ENCODE results near the gene MACC1.

The MACC1 gene

GRCh38 chr7:20200971-20201370, 16.2 kb downstream of the MACC1 start:
- H3K4me3 ChIP-seq (ENCODE audit: low read depth in 1 of 2, low read length in 2 of 2): no peak overlapping the region
- H3K27me3 ChIP-seq (ENCODE audit: low read depth, low read length): no peaks in the 10 kb centered on the region
- H3K36me3 ChIP-seq (ENCODE audit: control insufficient read depth in 1 of 2, insufficient read depth in 2 of 2, low read length in 2 of 2): no peaks in the 10 kb centered on the region
- no peaks in the 10 kb centered on the region for H3K9me3 ChIP-seq (ENCODE audit: control insufficient read depth in 1 of 2, low read length in 2 of 2)
- peaks cover 0 to 5% of the 10 kb centered on the region in 2 donors for H3K4me1 ChIP-seq (ENCODE audit: control insufficient read depth in 1 of 2, insufficient read depth in 2 of 2, low read length in 2 of 2)
- no peak overlapping the region for H3K27ac ChIP-seq (ENCODE audit: low read length)

- no peak overlapping the region for H3K4me3 ChIP-seq (ENCODE audit: low read depth in 1 of 2, low read length in 2 of 2)
- no peaks in the 10 kb centered on the region for H3K36me3 ChIP-seq (ENCODE audit: control insufficient read depth in 1 of 2, insufficient read depth in 2 of 2, low read length in 2 of 2)
- H3K4me1 ChIP-seq (ENCODE audit: control insufficient read depth in 1 of 2, insufficient read depth in 2 of 2, low read length in 2 of 2): peaks cover 0 to 5% of the 10 kb centered on the region in 2 donors
- H3K9me3 ChIP-seq (ENCODE audit: control insufficient read depth in 1 of 2, low read length in 2 of 2): no peaks in the 10 kb centered on the region
- H3K27ac ChIP-seq (ENCODE audit: low read length): no peak overlapping the region
- no peaks in the 10 kb centered on the region for H3K27me3 ChIP-seq (ENCODE audit: low read depth, low read length)
Measured at GRCh38 chr7:20200361-20200760, 16.8 kb downstream of the MACC1 start.

- H3K36me3 ChIP-seq (ENCODE audit: control insufficient read depth in 1 of 2, insufficient read depth in 2 of 2, low read length in 2 of 2): no peaks in the 10 kb centered on the region
- H3K27ac ChIP-seq (ENCODE audit: low read length): no peak overlapping the region
- H3K27me3 ChIP-seq (ENCODE audit: low read depth, low read length): no peaks in the 10 kb centered on the region
- H3K9me3 ChIP-seq (ENCODE audit: control insufficient read depth in 1 of 2, low read length in 2 of 2): no peaks in the 10 kb centered on the region
- H3K4me1 ChIP-seq (ENCODE audit: control insufficient read depth in 1 of 2, insufficient read depth in 2 of 2, low read length in 2 of 2): peaks cover 0 to 5% of the 10 kb centered on the region in 2 donors
- no peak overlapping the region for H3K4me3 ChIP-seq (ENCODE audit: low read depth in 1 of 2, low read length in 2 of 2)
Measured at GRCh38 chr7:20199015-20199737, 18.0 kb downstream of the MACC1 start.

- no peak overlapping the region for H3K4me3 ChIP-seq (ENCODE audit: low read depth in 1 of 2, low read length in 2 of 2)
- peaks cover 0 to 5% of the 10 kb centered on the region in 2 donors for H3K4me1 ChIP-seq (ENCODE audit: control insufficient read depth in 1 of 2, insufficient read depth in 2 of 2, low read length in 2 of 2)
- H3K36me3 ChIP-seq (ENCODE audit: control insufficient read depth in 1 of 2, insufficient read depth in 2 of 2, low read length in 2 of 2): no peaks in the 10 kb centered on the region
- no peaks in the 10 kb centered on the region for H3K9me3 ChIP-seq (ENCODE audit: control insufficient read depth in 1 of 2, low read length in 2 of 2)
- no peak overlapping the region for H3K27ac ChIP-seq (ENCODE audit: low read length)
- no peaks in the 10 kb centered on the region for H3K27me3 ChIP-seq (ENCODE audit: low read depth, low read length)
Measured at GRCh38 chr7:20198260-20198659, 18.9 kb downstream of the MACC1 start.

- Histone ChIP-seq H3K36me3 (ENCODE audit: control insufficient read depth in 1 of 2, insufficient read depth in 2 of 2, low read length in 2 of 2) (no peaks in the 10 kb centered on the region), H3K4me3 (ENCODE audit: low read depth in 1 of 2, low read length in 2 of 2) (no peak overlapping the region), H3K4me1 (ENCODE audit: control insufficient read depth in 1 of 2, insufficient read depth in 2 of 2, low read length in 2 of 2) (peaks cover 0 to 5% of the 10 kb centered on the region in 2 donors), H3K27me3 (ENCODE audit: low read depth, low read length) (no peaks in the 10 kb centered on the region), H3K9me3 (ENCODE audit: control insufficient read depth in 1 of 2, low read length in 2 of 2) (no peaks in the 10 kb centered on the region), H3K27ac (ENCODE audit: low read length) (no peak overlapping the region)
Measured at GRCh38 chr7:20197837-20198236, 19.3 kb downstream of the MACC1 start.

GRCh38 chr7:20197125-20197748, 19.9 kb downstream of the MACC1 start:
- Histone ChIP-seq H3K4me1 (ENCODE audit: control insufficient read depth in 1 of 2, insufficient read depth in 2 of 2, low read length in 2 of 2) (peaks cover 0 to 5% of the 10 kb centered on the region in 2 donors), H3K4me3 (ENCODE audit: low read depth in 1 of 2, low read length in 2 of 2) (no peak overlapping the region), H3K9me3 (ENCODE audit: control insufficient read depth in 1 of 2, low read length in 2 of 2) (no peaks in the 10 kb centered on the region), H3K27me3 (ENCODE audit: low read depth, low read length) (no peaks in the 10 kb centered on the region), H3K27ac (ENCODE audit: low read length) (no peak overlapping the region), H3K36me3 (ENCODE audit: control insufficient read depth in 1 of 2, insufficient read depth in 2 of 2, low read length in 2 of 2) (no peaks in the 10 kb centered on the region)

GRCh38 chr7:20194343-20194995, 22.7 kb downstream of the MACC1 start:
- H3K27me3 ChIP-seq (ENCODE audit: low read depth, low read length): no peaks in the 10 kb centered on the region
- H3K27ac ChIP-seq (ENCODE audit: low read length): no peak overlapping the region
- no peak overlapping the region for H3K4me3 ChIP-seq (ENCODE audit: low read depth in 1 of 2, low read length in 2 of 2)
- peaks cover 0 to 5% of the 10 kb centered on the region in 2 donors for H3K4me1 ChIP-seq (ENCODE audit: control insufficient read depth in 1 of 2, insufficient read depth in 2 of 2, low read length in 2 of 2)
- H3K9me3 ChIP-seq (ENCODE audit: control insufficient read depth in 1 of 2, low read length in 2 of 2): peaks cover 0 to 5% of the 10 kb centered on the region in 2 donors
- no peaks in the 10 kb centered on the region for H3K36me3 ChIP-seq (ENCODE audit: control insufficient read depth in 1 of 2, insufficient read depth in 2 of 2, low read length in 2 of 2)

- H3K4me1 ChIP-seq (ENCODE audit: control insufficient read depth in 1 of 2, insufficient read depth in 2 of 2, low read length in 2 of 2): peaks cover 0 to 3% of the 10 kb centered on the region in 2 donors
- peaks cover 0 to 7% of the 10 kb centered on the region in 2 donors for H3K9me3 ChIP-seq (ENCODE audit: control insufficient read depth in 1 of 2, low read length in 2 of 2)
- H3K36me3 ChIP-seq (ENCODE audit: control insufficient read depth in 1 of 2, insufficient read depth in 2 of 2, low read length in 2 of 2): no peaks in the 10 kb centered on the region
- no peaks in the 10 kb centered on the region for H3K27me3 ChIP-seq (ENCODE audit: low read depth, low read length)
- H3K4me3 ChIP-seq (ENCODE audit: low read depth in 1 of 2, low read length in 2 of 2): no peak overlapping the region
- H3K27ac ChIP-seq (ENCODE audit: low read length): no peak overlapping the region
Measured at GRCh38 chr7:20193873-20194272, 23.3 kb downstream of the MACC1 start.

GRCh38 chr7:20193242-20193777, 23.9 kb downstream of the MACC1 start:
- Histone ChIP-seq H3K36me3 (ENCODE audit: control insufficient read depth in 1 of 2, insufficient read depth in 2 of 2, low read length in 2 of 2) (no peaks in the 10 kb centered on the region), H3K27ac (ENCODE audit: low read length) (no peak overlapping the region), H3K27me3 (ENCODE audit: low read depth, low read length) (no peaks in the 10 kb centered on the region), H3K4me3 (ENCODE audit: low read depth in 1 of 2, low read length in 2 of 2) (no peak overlapping the region), H3K4me1 (ENCODE audit: control insufficient read depth in 1 of 2, insufficient read depth in 2 of 2, low read length in 2 of 2) (no peaks in the 10 kb centered on the region), H3K9me3 (ENCODE audit: control insufficient read depth in 1 of 2, low read length in 2 of 2) (peaks cover 0 to 7% of the 10 kb centered on the region in 2 donors)

- H3K36me3 ChIP-seq (ENCODE audit: control insufficient read depth in 1 of 2, insufficient read depth in 2 of 2, low read length in 2 of 2): no peaks in the 10 kb centered on the region
- H3K9me3 ChIP-seq (ENCODE audit: control insufficient read depth in 1 of 2, low read length in 2 of 2): peaks cover 0 to 7% of the 10 kb centered on the region in 2 donors
- no peaks in the 10 kb centered on the region for H3K27me3 ChIP-seq (ENCODE audit: low read depth, low read length)
- no peaks in the 10 kb centered on the region for H3K4me1 ChIP-seq (ENCODE audit: control insufficient read depth in 1 of 2, insufficient read depth in 2 of 2, low read length in 2 of 2)
- H3K27ac ChIP-seq (ENCODE audit: low read length): no peak overlapping the region
- H3K4me3 ChIP-seq (ENCODE audit: low read depth in 1 of 2, low read length in 2 of 2): no peak overlapping the region
Measured at GRCh38 chr7:20191391-20191869, 25.8 kb downstream of the MACC1 start.
